ENCODE measurements around the gene COL25A1.

Gene COL25A1

DNA sequence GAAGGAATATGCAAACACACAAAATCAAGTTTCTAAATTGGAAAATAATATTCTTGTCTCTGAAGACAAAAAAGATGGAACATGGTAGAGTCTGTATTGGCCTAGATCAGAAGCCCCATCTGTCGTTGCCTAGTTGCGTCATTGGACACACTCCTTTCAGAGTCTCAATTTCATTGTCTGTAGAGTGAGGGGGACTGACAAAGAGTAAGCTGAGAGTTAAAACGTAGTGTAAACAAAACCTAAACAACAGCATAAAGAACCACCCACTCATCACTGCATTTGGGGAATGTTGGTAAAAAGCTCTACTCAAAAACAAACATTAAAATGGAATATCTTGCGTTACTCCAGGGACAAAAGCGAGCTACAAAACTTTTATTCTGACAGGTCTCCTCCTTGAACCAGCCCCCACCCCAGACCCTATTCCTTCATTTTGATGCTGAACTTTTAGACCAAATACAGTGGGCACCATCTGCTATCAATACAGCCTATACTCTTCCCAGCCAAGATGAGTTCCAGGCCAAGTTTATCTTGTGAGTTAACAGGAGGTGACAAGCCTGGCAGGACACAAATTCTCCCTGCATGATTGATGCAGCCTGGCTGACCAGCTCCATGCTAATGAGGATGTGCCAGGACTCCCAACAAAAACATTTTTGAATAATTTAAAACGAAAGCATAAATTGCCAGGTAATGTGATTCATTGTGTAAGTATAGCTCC, 125.2 kb downstream of the COL25A1 start:
- H3K27ac ChIP-seq: no peak overlapping the region
- no peak overlapping the region for H3K4me2 ChIP-seq (ENCODE audit: low read length)
- no peak overlapping the region for H3K9ac ChIP-seq
- no peaks in the 10 kb centered on the region for H3K79me2 ChIP-seq
- no peaks in the 10 kb centered on the region for H3K9me3 ChIP-seq (ENCODE audit: control insufficient read depth, low read length)
- no peak overlapping the region for H2AFZ ChIP-seq
- no peak overlapping the region for H3K4me3 ChIP-seq (ENCODE audit: low read depth, low read length)
- H3K27me3 ChIP-seq (ENCODE audit: control insufficient read depth, insufficient read depth, low read length): no peaks in the 10 kb centered on the region
- TF ChIP-seq, protein P1, sequence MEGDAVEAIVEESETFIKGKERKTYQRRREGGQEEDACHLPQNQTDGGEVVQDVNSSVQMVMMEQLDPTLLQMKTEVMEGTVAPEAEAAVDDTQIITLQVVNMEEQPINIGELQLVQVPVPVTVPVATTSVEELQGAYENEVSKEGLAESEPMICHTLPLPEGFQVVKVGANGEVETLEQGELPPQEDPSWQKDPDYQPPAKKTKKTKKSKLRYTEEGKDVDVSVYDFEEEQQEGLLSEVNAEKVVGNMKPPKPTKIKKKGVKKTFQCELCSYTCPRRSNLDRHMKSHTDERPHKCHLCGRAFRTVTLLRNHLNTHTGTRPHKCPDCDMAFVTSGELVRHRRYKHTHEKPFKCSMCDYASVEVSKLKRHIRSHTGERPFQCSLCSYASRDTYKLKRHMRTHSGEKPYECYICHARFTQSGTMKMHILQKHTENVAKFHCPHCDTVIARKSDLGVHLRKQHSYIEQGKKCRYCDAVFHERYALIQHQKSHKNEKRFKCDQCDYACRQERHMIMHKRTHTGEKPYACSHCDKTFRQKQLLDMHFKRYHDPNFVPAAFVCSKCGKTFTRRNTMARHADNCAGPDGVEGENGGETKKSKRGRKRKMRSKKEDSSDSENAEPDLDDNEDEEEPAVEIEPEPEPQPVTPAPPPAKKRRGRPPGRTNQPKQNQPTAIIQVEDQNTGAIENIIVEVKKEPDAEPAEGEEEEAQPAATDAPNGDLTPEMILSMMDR (IDR thresholded peaks at IDR 0.05): no peak
- no peaks in the 10 kb centered on the region for H3K4me1 ChIP-seq
- H3K36me3 ChIP-seq (ENCODE audit: control insufficient read depth, insufficient read depth, low read length): no peaks in the 10 kb centered on the region

- H3K27ac ChIP-seq: no peak overlapping the region
- no peaks in the 10 kb centered on the region for H3K27me3 ChIP-seq (ENCODE audit: control insufficient read depth, insufficient read depth, low read length)
- TF ChIP-seq, protein P1 (IDR thresholded peaks at IDR 0.05): no peak
Measured at GRCh38 chr4:109174224-109174953, 128.1 kb downstream of the COL25A1 start.

GRCh38 chr4:109172301-109172700, 130.2 kb downstream of the COL25A1 start:
- Histone ChIP-seq H3K4me2 (ENCODE audit: low read length) (no peak overlapping the region), H3K4me1 (no peaks in the 10 kb centered on the region), H3K9me3 (ENCODE audit: control insufficient read depth, low read length) (no peaks in the 10 kb centered on the region), H3K27ac (no peak overlapping the region), H3K36me3 (ENCODE audit: control insufficient read depth, insufficient read depth, low read length) (no peaks in the 10 kb centered on the region), H3K27me3 (ENCODE audit: control insufficient read depth, insufficient read depth, low read length) (no peaks in the 10 kb centered on the region), H3K9ac (no peak overlapping the region), H3K4me3 (ENCODE audit: low read depth, low read length) (no peak overlapping the region), H3K79me2 (no peaks in the 10 kb centered on the region), H2AFZ (no peak overlapping the region)
- TF ChIP-seq, protein P1 (IDR thresholded peaks at IDR 0.05): no peak

More at GRCh38 chr4:109174224-109174953, 128.1 kb downstream of the COL25A1 start:
- H3K4me3 ChIP-seq (ENCODE audit: low read depth, low read length): no peak overlapping the region
- no peak overlapping the region for H2AFZ ChIP-seq
- no peaks in the 10 kb centered on the region for H3K36me3 ChIP-seq (ENCODE audit: control insufficient read depth, insufficient read depth, low read length)
- H3K4me2 ChIP-seq (ENCODE audit: low read length): no peak overlapping the region
- H3K9me3 ChIP-seq (ENCODE audit: control insufficient read depth, low read length): no peaks in the 10 kb centered on the region
- H3K4me1 ChIP-seq: no peaks in the 10 kb centered on the region
- no peak overlapping the region for H3K9ac ChIP-seq
- H3K79me2 ChIP-seq: no peaks in the 10 kb centered on the region

DNA sequence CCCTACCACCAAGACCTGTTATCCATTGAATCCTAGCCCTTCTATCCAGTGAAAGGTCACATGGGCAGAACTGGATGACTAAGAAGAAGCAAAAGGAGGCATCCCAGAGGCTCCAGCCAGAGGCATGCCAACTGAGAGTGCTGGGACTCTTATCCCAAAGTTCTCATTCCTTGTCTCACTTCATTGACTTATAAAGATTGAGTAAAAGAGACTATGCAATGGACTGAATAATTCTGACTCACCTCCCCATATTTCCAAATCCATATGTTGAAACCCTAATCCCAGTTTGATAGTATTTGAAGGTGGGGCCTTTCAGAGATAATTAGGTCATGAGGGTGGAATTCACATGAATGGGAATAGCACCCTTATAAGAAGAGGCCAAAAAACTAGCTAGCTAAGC, 131.4 kb downstream of the COL25A1 start:
- no peak overlapping the region for H3K4me2 ChIP-seq (ENCODE audit: low read length)
- H3K27me3 ChIP-seq (ENCODE audit: control insufficient read depth, insufficient read depth, low read length): no peaks in the 10 kb centered on the region
- H3K36me3 ChIP-seq (ENCODE audit: control insufficient read depth, insufficient read depth, low read length): no peaks in the 10 kb centered on the region
- no peaks in the 10 kb centered on the region for H3K79me2 ChIP-seq
- TF ChIP-seq, protein P1 (IDR thresholded peaks at IDR 0.05): no peak
- H3K9ac ChIP-seq: no peak overlapping the region
- H3K4me1 ChIP-seq: no peaks in the 10 kb centered on the region
- H3K27ac ChIP-seq: no peak overlapping the region
- H2AFZ ChIP-seq: no peak overlapping the region
- H3K9me3 ChIP-seq (ENCODE audit: control insufficient read depth, low read length): no peaks in the 10 kb centered on the region
- no peak overlapping the region for H3K4me3 ChIP-seq (ENCODE audit: low read depth, low read length)

Data from parathyroid adenoma (tissue), 2 donors.